Measurements from ENCODE around the gene GPC1.

- no peak for TF ChIP-seq CTCF (IDR thresholded peaks at IDR 0.05; ENCODE audit: low read length)
- TF ChIP-seq EZH2 (IDR thresholded peaks at IDR 0.05; ENCODE audit: borderline replicate concordance, low read length) = no peak
These were observed 14.5 kb downstream of the GPC1 start for GRCh38 chr2:240449764-240450531.
